M059J (cell line): ENCODE measurements around the gene DOCK3. TPM values are rescaled to one million over a fixed set of nuclear protein-coding genes. Genes with fewer than 3 reads are reported as not detected.
A peak's percentile ranks its signal among the peaks of the same experiment; 100 is the strongest.
"Not testable (repeated sequence)": the region's sequence is repeated elsewhere in the genome, so short reads cannot be mapped to it uniquely, and the experiment has no call there.

Experiments
- DNase-seq: peaks from one replicate; pipeline ENCODE4 v3.0.0-alpha.2; 2012; ENCODE audit warnings: low read depth
- total RNA-seq: library from RNA; depleted of rRNA; stranded (reverse); fragments of >200 nt; shearing (Covaris generic); gene quantifications from 2 replicates; pipeline ENCODE4 v1.2.3, GENCODE V29; 2014

The DOCK3 gene
- total RNA-seq, 1 experiment from 2014 or later, result 1.0 TPM

DNA sequence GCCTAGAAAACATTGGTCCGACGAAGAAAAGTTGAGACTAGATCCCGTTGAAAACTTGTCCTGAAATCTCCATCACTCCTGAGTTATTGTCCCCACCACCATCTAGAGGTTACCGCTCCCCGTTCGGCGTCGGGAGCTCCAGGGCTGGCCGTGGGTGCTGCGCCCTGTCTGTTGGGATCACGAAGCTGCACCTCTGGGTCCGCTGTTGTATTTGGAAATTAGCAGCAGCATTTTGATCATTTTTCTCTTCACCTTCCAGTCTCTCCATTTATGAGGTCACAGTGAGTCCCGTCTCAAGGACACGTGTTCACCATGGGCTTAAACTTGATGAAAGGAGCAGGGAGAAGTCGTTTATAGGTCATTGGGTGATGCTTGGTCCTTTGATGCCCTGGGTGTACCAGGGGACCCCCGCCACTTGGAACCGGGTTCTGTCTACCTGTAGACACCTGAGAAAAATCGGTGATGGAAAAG lies 710.9 kb downstream of the DOCK3 start:
- DNase-seq, result peak; percentile 12

DNA sequence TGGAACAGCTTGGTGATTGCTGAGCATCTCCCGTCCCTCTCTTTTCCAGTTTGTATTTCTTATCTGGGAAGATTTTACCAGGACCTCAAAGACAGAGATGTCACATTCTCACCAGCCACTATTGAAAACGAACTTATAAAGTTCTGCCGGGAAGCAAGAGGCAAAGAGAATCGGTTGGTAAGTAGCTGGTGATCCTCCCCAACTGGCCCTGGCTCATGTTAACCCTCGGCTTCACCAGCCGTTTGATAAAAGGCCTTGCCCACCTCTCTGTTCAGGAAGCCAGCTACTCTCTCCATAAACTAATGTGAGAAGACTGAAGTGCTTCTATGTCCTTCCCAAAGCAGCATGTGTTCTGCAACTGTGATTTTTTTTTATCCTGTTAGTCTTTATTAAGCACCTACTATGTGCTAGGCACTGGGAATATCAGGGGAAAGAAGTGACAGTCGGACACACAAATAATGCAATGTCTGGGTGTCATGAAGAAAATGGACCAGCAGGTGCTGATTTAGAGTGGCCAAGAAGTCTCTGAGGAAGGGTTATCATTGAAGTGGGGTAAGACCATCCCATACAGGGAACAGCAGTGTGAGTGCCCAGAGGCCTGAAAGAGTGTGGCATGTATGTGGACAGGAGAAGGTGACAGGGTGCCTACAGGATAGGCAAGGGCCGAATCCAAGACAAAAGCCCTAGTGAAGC lies 711.6 kb downstream of the DOCK3 start:
- no peak for DNase-seq

DNA sequence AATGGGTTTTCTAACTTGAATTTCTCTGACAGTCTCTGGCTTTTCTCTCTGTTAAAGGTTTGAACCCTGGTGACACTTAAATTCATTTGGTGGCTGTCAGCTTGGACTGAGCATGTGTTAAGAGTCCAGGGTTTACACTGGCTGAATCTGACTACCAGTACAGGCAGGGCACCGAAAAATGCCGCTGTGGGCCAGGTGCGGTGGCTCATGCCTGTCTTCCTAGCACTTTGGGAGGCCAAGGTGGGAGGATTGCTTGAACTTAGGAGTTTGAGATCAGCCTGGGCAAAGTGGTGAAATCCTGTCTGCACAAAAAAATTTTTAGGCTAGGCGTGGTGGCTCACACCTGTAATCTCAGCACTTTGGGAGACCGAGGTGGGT lies 712.1 kb downstream of the DOCK3 start:
- no peak for DNase-seq

DNA sequence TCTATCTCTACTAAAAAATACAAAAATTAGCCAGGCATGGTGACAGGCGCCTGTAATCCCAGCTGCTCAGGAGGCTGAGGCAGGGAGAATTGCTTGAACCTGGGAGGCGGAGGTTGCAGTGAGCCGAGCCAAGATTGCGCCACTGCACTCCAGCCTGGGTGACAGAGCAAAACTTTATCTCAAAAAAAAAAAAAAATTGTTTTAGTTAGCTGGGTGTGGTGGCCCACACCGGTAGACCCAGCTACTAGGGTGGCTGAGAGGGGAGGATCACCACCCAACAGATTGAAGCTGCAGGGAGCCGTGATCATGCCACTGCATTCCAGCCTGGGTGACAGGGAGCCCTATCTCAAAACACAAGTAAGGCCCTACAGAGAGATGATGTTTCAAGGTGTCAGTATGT lies 712.6 kb downstream of the DOCK3 start:
- DNase-seq, result not testable (repeated sequence)

DNA sequence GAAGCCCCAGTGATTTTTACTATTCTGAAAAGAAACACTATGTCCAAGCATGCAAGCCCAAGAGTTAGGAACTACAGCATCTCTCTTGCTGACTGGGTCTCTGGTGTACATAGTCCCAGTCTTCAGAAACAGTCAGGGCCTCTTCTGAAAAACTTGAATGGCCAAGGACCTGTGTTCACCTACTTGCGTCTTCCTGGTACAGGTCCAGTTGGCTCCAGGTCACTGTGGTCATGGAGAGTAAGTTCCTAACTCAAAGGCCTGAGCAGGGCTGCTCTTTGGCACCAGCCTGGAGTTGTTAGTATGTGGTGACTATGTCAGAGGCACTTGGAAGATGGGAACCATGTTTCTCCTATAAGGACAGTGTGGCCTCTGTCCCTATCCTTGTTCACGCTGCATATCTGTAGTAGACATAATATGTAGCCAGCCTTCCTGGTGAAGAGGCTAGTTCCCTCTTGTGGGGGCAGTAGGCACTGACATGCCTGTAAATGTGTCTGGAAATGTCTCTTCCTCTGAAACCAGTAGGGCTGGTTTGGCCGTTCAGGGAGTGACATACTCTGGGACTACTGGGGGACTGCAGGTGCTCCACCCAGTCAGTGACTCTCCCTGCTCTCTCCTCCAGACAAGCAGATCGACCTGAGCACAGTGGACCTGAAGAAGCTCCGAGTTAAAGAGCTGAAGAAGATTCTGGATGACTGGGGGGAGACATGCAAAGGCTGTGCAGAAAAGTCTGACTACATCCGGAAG lies 713.7 kb downstream of the DOCK3 start:
- peak; percentile 15 for DNase-seq

DNA sequence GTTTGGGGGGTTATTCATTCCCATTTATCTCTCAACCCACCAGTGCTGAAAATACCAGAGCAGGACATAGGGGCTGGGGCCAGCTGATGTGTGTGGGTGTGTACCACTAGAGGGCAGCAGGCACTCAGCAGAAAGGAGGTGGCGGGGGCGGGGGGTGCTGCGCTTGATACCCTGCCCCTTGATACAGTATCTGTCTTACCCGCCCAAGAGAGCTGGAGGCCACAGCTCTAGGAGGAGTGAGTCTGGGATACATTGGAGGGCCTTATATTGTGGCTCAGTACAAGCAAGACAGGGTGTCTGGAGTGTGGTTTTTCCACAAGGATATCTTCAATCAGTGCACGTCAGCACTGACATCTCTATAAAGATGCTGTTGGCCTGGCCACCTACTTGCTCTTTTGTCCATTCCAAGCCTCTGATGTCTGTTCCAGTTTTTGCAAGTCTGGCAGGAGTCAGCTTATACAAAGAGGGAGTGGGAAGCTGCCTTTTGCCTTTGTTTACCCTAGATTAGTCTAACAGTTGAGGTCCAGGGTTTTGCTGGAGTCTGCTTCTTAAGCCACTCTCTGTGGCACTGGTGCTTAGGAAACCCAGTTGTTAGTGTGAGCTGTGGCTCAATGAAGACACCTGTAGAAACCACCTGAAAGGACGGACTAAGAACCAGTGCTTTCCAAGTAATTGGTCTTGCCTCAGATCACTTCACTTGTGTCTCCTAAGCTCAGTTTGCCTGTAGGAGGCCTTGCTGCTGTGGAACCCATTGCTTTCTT lies 714.9 kb downstream of the DOCK3 start:
- peak; percentile 32 for DNase-seq

DNA sequence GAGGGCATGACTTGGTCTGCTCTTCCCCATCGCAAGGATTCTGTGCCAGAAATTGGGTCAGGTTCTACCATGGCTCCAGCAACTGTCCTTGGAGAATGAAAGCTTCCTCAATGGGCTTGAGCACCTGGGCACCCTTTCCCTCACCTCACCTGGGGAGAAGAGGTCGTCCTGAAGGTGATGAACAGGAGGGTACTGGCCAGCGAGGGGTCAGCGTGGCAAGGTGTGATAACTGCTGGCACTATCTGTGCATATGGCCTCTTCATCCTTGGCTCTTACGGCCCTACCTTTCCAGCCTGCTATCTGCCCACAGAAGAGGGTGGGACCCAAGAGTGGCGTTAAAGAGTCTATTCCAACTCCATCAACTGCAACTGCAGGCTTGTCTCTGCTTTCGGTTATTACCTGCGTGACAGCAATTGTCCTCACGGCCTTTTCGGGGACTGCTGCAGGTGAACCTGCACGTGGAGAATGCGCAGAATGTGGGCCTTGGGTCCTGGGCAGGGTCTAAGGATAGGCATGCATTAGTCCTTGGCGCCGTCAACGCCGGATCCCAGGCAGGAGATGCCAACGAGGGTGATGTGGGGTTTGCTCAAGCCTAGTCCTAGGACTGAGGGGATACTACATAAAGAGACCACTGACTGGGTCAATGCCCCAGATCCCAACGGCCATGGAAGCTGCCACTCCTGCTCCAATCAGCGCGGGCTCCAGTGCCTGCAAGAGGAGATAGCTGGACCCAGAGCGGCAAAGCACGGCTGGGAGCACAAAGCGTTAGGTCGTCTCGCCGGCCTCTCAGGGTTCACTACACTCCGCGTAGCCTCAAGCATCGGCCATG lies 715.7 kb downstream of the DOCK3 start:
- DNase-seq, result no peak

DNA sequence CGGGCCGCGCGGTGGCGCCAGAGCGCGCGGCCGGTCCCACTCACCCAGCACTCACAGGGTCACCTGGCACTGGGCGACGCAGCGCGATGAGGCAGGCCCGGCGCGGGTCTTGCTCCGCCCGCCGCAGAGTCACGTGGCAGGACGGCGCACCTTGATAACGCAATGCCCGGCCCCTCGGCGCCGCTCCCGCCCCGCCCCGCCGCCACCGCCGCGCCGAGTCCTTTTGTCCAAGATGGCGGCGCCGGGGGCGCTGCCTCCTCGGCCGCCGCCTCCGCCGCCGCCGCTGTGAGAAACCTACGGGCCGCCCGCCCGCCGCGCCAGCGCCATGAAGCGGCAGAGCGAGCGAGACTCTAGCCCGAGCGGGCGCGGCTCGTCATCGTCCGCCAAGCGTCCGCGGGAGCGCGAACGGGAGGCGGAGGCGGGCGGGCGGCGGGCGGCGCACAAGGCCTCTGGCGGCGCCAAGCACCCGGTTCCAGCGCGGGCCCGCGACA lies 716.4 kb downstream of the DOCK3 start, which contains the start of gene RBM15B:
Gene RBM15B, plus strand, starts transcription at position 211 of the 491 bp plus-strand sequence. Its CDS starts 115 bp downstream, at position 326.
- DNase-seq, result peak; percentile 92

DNA sequence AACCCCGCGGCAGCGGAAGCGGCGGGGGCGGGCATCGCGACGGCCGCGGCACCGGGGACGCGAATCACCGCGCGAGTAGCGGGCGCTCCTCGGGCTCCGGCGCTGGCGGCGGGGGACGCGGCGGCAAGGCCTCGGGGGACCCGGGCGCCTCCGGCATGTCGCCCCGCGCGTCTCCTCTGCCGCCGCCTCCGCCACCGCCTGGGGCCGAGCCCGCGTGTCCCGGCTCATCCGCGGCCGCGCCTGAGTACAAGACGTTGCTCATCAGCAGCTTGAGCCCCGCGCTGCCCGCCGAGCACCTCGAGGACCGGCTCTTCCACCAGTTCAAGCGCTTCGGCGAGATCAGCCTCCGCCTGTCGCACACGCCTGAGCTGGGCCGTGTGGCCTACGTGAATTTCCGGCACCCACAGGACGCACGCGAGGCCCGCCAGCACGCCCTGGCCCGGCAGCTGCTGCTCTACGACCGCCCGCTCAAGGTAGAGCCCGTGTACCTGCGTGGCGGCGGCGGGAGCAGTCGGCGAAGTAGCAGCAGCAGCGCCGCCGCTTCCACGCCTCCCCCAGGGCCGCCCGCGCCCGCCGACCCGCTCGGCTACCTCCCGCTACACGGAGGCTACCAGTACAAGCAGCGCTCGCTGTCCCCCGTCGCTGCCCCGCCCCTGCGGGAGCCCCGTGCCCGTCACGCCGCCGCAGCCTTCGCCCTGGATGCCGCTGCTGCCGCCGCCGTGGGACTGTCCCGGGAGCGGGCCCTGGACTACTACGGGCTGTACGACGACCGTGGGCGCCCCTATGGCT lies 717.0 kb downstream of the DOCK3 start:
- peak; percentile 22 for DNase-seq

DNA sequence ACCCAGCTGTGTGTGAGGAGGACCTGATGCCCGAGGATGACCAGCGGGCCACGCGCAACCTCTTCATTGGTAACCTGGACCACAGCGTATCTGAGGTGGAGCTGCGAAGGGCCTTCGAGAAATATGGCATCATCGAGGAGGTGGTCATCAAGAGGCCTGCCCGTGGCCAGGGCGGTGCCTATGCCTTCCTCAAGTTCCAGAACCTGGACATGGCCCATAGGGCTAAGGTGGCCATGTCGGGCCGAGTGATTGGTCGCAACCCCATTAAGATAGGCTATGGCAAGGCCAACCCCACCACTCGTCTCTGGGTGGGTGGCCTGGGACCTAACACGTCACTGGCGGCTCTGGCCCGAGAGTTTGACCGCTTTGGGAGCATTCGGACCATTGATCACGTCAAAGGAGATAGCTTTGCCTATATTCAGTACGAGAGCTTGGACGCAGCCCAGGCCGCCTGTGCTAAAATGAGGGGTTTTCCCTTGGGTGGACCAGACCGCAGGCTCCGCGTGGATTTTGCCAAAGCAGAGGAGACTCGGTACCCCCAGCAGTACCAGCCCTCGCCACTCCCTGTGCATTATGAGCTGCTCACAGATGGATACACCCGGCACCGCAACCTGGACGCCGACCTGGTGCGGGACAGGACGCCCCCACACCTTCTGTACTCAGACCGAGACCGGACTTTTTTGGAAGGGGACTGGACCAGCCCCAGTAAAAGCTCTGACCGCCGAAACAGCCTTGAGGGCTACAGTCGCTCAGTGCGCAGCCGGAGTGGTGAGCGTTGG lies 717.8 kb downstream of the DOCK3 start:
- DNase-seq, result no peak

DNA sequence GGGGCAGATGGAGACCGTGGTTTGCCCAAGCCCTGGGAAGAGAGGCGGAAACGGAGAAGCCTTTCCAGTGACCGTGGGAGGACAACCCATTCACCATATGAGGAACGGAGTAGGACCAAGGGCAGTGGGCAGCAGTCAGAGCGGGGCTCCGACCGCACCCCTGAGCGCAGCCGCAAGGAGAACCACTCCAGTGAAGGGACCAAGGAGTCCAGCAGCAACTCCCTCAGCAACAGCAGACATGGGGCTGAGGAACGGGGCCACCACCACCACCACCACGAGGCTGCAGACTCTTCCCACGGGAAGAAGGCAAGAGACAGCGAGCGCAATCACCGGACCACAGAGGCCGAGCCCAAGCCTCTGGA lies 718.4 kb downstream of the DOCK3 start:
- DNase-seq, result no peak

DNA sequence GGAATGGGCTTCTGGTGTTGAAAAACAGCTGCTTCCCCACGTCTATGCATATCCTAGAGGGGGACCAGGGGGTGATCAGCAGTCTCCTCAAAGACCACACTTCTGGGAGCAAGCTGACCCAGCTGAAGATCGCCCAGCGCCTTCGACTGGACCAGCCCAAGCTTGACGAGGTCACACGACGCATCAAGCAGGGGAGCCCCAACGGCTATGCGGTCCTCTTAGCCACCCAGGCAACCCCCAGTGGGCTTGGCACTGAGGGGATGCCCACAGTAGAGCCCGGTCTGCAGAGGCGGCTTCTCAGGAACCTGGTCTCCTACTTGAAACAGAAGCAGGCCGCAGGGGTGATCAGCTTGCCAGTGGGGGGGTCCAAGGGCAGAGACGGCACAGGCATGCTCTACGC lies 718.8 kb downstream of the DOCK3 start:
- DNase-seq, result no peak

DNA sequence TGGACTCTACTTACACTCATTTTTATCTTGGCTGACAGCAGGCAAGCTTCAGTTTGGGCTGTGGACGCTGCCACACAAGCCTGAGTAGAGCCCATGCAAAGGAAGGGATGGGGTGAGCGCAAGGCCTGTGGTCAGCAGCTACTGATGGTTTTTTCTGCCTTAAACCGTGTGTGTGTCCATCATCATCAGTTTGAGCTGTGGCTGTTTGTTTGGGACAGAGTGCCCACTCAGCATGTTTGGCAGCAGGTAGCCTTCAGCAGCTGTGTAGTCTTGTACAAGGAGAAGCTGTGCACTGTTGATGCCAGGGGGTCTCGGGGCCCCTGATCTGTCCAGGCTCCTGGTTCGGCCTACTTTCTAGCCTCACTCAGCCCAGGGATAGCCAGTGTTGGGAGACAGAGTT lies 719.8 kb downstream of the DOCK3 start:
- DNase-seq, result no peak

DNA sequence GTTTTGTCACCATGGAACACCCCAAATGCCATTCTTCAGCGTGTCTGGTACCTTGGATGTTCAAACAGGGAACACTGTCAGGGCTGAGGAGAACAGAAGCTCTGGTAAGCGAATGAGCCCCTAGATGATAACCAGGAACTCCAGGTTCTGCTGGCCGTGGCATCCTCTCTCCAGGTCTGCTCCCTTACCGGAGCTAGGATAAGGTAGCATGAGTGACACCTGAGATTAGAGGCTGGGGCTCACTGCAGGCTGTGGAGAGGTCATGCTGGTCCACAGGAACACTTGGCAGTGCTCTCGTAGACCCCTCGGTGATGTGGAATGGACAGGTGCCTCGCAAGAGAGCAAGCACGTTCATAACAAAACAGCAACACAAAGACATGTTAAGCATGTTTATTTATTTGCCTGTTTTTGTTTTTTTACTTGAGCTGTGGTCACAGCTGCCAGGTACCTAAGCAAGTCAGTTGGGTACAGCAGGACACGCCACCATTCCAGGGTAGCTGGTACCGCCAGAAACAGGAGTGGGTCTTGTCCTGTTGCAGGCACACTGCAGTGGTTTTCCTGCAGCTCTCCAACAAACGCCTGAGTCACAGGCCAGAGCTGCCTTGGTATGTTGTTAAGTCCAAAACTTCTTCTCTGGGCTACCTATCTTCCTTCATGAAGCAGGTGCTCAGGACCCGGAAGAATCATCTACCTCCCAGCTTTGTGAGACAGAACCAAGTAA lies 720.9 kb downstream of the DOCK3 start:
- peak; percentile 8 for DNase-seq

DNA sequence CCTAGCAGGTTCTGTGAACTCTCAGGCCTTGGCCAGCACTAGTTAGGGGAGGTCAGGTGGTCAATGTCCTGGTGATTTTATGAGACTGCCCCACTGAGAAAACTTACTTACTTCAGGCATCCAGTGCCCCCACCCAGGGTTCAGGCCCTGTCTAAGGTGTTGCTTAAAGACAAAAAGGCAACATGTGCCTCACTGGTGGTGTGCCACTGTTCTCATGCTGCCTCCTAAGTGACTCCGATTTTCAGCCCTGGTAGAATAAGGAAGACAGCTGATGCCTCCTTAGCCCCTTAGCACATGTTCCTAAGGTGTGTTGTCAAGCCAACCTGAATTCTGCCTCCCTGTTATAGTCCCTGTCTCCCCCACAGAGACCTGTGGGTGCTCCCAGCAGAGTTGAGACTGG lies 721.7 kb downstream of the DOCK3 start:
- no peak for DNase-seq

DNA sequence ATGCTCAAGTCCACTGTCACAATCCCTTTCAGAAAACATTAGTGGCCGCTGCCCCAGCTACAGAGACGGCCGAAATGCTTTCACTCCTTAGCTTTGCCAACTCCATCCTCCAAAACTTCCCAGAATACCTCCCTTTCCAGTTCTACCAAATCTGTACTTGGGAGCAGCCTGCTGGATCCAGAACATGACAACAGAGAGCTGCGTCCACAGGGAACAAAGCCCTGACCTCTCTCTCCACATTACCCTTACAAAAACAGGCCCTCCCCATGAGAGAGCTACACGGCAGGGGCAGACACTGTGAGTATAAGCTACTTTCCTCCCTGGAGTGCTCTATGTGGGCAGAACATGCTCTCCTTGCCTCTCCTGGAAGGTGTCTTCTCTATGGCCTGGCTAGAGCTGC lies 722.7 kb downstream of the DOCK3 start:
- no peak for DNase-seq

DNA sequence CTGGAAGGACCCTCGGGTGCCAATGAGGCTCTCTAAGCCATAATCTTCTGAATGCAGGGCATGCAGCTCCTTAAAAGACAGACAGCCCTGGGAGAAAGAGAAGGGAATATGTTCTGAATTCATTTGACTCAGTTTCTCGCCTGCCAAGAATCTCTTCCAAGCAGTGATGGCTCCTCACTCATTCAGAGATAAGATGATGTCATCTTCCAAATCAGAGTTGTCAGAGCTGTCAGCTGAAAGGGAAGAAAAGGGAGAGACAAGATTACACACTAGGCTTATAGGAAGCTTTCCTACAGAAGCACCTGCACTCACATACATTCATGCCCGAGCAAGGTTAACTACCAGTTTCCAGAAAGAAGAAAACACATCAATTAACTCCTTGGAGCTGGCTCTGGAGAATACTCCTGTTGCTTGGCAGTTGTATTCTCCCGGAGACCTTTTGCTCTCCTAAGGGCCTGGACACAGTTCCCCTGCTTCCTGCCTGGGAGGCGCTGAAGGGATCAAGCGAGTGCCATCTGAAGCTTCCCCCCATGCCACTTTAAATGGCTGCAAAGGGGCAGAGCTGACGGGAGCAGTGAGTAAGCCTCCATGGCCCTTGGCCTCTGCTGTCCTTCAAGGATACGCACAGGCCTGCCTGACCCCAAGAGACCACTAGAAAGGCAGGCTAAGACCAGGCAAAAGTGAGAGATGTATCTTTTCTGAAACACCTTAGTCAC lies 724.0 kb downstream of the DOCK3 start:
- DNase-seq, result no peak

DNA sequence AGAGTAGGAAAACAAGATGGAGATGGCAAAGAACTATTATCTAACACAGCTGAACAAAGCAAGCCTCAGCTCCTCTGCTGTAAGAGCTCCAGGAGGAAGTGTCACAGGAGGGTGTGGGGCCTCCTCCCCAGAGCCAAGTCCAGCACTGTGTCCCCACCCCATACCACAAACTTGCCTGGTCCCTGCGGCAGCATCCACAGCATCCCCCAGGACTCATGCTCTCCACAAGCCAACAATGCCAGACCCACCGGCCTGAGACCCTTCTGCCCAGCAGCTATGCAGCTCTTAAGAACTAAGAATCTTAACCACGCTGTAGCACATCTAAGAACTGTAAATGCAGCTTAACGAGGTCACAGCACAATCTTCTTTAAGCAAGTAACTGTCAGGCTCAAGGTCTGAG lies 725.4 kb downstream of the DOCK3 start:
- no peak for DNase-seq

DNA sequence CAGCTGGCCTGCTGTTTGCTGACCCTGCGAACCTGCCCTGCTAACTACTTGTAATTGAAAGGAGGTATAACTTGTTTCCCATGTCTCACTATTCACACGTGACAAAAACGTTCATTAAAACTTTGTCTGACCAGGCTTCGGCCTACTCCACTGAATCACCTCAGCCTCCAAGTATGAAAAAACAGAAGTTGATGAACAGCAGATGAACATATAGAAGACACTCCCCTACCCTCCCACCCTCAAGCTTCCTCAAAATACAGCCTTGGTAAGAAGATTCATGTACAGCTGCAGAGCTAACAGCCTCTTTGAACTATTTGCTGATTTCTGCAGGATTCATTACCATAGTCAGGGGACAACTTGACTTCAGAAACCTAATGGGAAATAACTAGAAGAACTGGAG lies 727.0 kb downstream of the DOCK3 start:
- DNase-seq, result no peak
